ENCODE measurements around the gene FAM20C.

FAM20C gene

GRCh38 chr7:159370-160270, 32.8 kb upstream of the FAM20C start:
- no peak for DNase-seq (ENCODE audit: low spot score)

- no peak for DNase-seq (ENCODE audit: low spot score)
These were observed 31.2 kb upstream of the FAM20C start for GRCh38 chr7:160958-161725.

GRCh38 chr7:162632-163297, 29.6 kb upstream of the FAM20C start:
- no peak for DNase-seq (ENCODE audit: low spot score)

GRCh38 chr7:163298-163695, 29.1 kb upstream of the FAM20C start:
- DNase-seq (ENCODE audit: low spot score): no peak

- no peak for DNase-seq (ENCODE audit: low spot score)
These were observed 28.1 kb upstream of the FAM20C start for GRCh38 chr7:163971-164881.

GRCh38 chr7:164882-165660, 27.3 kb upstream of the FAM20C start:
- no peak for DNase-seq (ENCODE audit: low spot score)

- no peak for DNase-seq (ENCODE audit: low spot score)
These were observed 26.6 kb upstream of the FAM20C start for GRCh38 chr7:165661-166337.

- no peak for DNase-seq (ENCODE audit: low spot score)
These were observed 25.9 kb upstream of the FAM20C start for GRCh38 chr7:166338-167060.

- DNase-seq (ENCODE audit: low spot score): no peak
These were observed 25.1 kb upstream of the FAM20C start for GRCh38 chr7:167090-167855.

GRCh38 chr7:167976-168791, 24.2 kb upstream of the FAM20C start:
- DNase-seq (ENCODE audit: low spot score): no peak

GRCh38 chr7:169276-170172, 22.8 kb upstream of the FAM20C start:
- no peak for DNase-seq (ENCODE audit: low spot score)

GRCh38 chr7:170551-171363, 21.6 kb upstream of the FAM20C start:
- no peak for DNase-seq (ENCODE audit: low spot score)

- peak; percentile 41 for DNase-seq (ENCODE audit: low spot score)
These were observed 20.9 kb upstream of the FAM20C start for GRCh38 chr7:171364-171904.

- no peak for DNase-seq (ENCODE audit: low spot score)
These were observed 20.4 kb upstream of the FAM20C start for GRCh38 chr7:171912-172515.

GRCh38 chr7:173209-173918, 19.0 kb upstream of the FAM20C start:
- DNase-seq (ENCODE audit: low spot score): no peak
